ENCODE data around the gene HAVCR1.
"Not testable (repeated sequence)": the region's sequence is repeated elsewhere in the genome, so short reads cannot be mapped to it uniquely, and the experiment has no call there.

HAVCR1 gene

DNA sequence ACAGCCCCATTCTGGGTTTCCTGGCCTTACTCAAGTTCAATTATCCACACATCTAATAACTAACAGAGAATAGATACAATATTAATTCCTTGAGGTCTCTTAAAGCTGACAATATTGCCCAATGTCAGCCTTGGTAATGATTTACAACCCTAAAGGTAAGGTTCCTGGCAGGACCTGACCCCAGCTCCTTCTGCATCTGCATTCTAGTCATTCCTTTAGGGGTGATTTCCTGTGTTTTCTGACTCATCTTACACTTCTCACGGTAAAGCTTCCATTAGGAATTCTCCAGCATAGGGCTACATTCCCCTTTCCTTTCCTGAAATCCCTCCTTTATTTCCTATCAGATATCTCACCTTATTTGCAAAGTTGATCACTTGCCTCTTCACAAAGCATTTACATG lies 9.3 kb downstream of the HAVCR1 start:
- no peak for DNase-seq (ENCODE audit: low spot score)

DNA sequence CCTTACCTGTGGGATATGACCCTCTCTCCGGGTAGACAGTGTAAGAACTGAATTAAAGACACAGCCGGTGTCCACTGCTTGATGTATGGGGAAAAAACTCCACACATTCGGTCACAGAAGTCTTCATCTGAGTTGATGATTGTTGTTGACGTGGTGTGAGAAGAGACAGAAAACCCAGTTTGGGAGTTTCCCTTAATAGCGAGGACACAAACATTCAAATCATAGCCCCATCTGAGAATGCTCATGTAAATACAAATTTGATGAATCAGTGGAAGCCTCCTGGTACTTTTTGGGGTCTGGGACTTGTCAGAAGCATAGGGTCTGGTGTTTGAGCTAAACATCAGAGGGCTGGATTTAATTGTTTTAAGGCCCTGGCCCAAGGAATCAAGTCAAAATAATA lies 11.0 kb downstream of the HAVCR1 start:
- no peak for DNase-seq (ENCODE audit: low spot score)

- not testable (repeated sequence) for DNase-seq (ENCODE audit: low spot score)
Measured at GRCh38 chr5:157047016-157047415, 11.9 kb downstream of the HAVCR1 start.

DNA sequence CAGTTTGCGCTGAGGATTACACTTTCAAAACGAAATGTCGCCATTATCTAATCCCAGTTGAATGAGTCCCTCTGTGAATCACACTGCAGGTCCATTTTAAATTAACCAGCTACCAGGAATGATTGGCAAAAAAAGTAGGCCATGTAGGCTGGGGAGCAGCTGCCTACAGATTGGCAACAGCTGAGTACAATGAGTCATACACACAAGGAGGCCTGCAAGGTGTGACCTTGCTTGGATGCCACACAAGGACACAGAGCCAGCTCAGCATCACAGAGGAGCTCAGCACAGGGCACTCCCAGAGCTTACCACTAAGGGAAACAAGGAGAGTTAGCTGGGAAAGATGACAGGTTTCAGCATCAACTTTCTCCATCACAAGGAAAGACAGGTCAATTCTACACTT lies 12.9 kb downstream of the HAVCR1 start:
- DNase-seq (ENCODE audit: low spot score), result no peak

- DNase-seq (ENCODE audit: low spot score), result no peak
Measured at GRCh38 chr5:157045601-157046000, 13.3 kb downstream of the HAVCR1 start.

DNA sequence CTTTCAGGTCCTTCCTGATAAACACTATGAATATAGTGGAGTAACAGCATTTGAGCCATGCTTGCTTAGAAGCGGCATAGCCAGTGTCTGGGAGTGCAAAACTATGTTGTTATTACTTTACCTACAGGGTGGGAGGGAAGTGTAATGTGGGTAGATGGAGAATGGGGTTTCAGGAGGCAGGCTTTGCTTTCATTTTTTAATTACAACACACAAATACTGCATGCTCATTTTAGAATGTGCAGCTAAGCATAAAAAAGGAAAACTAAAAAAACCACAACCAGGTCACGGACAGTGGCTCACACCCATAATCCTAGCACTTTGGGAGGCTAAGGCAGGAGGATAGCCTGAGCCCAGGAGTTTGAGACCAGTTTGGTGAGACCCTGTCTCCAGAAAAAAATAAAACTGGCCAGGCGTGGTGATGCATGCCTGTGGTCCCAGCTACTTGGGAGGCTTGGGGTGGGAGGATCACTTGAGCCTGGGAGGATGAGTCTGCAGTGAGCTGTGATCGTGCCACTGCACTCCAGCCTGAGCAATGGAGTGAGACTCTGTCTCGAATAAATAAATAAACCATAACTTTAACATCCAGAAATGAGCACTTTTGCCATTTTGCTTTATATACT lies 20.2 kb downstream of the HAVCR1 start:
- no peak for DNase-seq (ENCODE audit: low spot score)

GRCh38 chr5:157034106-157035072 lies 24.5 kb downstream of the HAVCR1 start:
- DNase-seq (ENCODE audit: low spot score), result not testable (repeated sequence)

DNA sequence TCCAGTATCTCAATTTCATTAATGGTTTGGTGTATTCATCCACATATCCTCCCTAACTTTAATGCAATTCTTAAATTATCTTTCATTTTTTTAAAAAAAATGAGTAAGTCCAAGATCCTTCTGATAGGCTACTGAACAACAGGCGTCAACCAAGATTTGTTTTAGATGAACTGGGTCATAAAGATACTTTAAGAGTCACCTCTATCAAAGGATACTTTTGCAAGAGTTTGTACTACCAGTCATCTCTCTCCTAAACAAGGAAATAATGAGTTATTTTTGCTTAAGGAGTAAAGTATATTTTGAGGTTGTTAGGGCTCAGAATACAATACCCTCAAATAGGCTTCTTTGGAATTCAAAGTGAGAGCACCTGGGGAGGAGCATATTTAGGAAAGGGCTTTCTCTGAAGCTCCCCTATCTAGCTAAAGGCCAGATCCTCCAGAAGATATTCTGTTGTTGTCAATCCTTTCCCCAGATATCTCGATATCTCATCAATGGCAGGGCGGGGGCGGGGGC lies 25.8 kb downstream of the HAVCR1 start:
- DNase-seq (ENCODE audit: low spot score), result no peak

DNA sequence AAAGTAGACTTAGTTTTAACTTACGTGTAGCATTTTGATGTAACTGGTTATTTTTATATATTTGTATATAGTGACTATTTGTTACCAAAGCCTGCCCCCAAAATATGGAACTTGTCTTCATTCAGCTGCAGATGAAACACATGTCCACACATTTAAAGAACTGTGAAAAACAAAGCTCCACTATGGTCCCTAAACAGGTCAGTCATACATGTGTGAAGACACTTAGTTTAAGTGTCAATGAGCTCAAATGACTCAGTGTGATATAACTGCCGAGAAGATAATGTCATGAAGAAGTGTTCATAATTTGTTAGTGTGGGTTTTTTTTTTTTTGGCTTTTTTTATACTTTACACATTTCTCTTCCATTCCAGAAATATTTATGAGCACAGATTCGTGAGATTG lies 28.2 kb downstream of the HAVCR1 start:
- no peak for DNase-seq (ENCODE audit: low spot score)

- no peak for DNase-seq (ENCODE audit: low spot score)
Measured at GRCh38 chr5:157029457-157029856, 29.5 kb downstream of the HAVCR1 start.

- DNase-seq (ENCODE audit: low spot score), result not testable (repeated sequence)
Measured at GRCh38 chr5:157027663-157028062, 31.3 kb downstream of the HAVCR1 start.

DNA sequence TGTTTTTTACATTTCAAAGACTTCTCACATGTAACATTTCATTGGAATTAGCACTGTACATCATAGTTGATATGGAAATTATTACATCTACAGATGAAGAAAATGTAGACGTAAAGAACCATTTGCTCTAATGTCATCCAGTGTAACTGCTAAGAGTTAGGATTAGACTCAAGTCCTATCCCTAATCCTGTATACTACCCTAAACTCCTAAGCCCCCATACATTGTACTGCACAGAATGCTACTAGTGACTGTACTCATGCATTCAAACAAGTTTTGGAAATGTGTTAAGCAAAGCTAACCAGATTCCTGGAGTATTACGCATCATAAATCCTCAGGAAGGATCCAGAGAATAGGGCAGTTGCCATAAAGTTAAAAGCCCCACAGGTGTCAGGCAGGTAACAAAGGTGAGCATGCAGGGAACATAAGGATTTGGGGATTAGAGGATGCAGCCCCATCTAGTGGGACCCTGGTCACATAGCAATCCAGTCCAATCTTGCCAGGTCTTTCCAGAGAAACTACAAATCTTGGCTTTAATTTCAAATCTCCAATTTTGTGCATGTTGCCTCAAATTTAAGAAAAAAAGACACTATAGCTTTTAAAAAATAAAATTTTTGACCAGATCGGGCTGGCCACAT lies 32.0 kb downstream of the HAVCR1 start:
- DNase-seq (ENCODE audit: low spot score), result peak; percentile 30

- no peak for DNase-seq (ENCODE audit: low spot score)
Measured at GRCh38 chr5:157025093-157025698, 33.7 kb downstream of the HAVCR1 start.

GRCh38 chr5:157024208-157024959 lies 34.5 kb downstream of the HAVCR1 start:
- DNase-seq (ENCODE audit: low spot score), result no peak

DNA sequence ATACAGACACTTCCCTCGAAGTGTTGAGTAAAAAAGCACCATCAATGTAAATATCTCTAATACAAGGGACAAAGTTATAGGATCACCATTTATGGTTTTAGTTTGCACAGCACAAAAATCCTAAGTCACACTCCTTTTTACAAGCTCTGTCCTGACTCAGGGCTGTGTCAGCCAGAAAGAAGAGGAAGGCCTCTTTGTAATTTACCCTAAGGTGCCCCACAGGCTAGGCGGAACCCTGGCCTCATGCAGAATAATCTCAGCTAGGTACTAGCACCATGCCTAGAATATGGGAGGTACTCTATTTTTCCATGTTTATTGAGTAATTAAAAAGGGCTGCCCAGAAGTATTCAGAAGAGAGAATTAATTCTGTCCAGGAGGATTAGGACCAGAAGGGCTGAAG lies 36.9 kb downstream of the HAVCR1 start:
- DNase-seq (ENCODE audit: low spot score), result no peak

DNA sequence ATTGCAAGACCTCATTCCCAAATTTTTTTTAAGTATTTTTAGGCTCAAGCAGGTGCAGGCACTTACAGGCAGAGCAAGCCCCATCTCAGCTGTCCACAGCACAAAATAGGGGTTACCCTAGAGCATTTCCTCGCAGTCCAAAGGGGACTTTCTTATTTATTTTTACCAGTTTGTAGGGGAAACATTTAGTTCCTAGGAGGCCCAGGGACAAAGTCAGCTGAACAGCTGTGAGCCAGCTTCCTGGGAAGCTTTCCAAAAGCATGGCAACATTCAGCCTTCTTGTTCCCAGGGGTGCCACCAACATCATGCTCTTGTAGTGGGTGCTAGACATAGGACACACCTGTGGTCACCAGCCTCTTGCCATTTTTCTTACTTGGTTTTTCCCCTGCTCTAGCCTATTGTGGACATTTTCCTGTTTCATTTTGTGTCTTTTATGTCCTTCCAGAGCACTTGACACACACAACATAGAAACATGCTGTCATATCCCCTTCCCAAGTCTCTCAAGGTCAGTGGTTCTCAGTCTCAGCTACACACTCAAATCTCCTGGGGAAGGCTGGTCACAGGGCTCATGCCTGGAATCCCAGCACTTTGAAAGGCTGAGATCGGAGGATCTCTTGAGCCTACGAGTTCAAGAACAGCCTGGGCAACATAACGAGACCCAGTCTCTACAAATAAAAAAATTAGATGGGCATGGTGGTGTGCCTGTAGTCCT lies 38.2 kb downstream of the HAVCR1 start:
- no peak for DNase-seq (ENCODE audit: low spot score)

DNA sequence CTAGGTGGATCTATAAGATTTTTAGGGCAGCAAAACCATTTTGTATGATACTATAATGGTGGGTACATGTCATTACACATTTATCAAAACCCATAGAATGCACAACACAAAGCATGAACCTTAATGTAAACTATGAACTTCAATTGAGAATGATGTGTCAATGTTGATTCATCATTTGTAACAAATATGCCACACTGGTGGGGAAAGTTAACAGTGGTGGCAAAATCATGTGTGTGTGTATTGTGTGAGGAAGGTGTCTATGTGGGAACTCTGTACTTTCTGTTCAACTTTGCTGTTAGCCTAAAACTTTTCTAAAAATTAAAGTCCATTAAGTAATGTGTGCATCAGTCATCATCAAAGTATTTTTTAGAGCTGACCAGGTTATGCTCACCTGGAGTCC lies 38.9 kb downstream of the HAVCR1 start:
- DNase-seq (ENCODE audit: low spot score), result no peak

DNA sequence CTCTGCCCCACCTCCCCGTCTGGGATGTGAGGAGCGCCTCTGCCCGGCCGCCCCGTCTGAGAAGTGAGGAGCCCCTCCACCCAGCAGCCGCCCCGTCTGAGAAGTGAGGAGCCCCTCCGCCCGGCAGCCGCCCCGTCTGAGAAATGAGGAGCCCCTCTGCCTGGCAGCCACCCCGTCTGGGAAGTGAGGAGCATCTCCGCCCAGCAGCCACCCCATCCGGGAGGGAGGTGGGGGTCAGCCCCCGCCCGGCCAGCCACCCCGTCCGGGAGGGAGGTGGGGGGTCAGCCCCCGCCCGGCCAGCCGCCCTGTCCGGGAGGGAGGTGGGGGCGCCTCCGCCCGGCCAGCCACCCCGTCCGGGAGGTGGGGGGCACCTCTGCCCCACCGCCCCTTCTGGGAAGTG lies 44.8 kb downstream of the HAVCR1 start:
- DNase-seq (ENCODE audit: low spot score), result not testable (repeated sequence)

DNA sequence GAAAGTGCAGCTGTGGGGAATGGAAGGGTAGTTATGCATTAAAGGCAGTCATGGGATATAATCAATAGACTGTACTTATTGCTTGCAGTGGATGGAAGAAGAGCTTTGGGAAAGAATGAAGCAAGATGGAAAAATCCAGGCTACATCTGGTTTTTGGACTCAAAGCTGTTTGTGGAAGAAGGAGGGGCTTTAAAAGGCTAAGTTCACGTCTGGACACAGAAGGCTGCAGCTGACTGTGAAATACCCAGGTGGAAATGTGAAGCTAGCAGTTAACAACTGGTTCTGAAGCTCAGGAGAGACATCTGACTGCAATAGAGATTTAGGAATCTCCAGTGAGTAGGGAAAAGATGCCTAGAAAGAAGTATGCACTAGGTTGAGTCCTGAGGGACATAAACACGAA lies 52.7 kb downstream of the HAVCR1 start:
- DNase-seq (ENCODE audit: low spot score), result no peak

GRCh38 chr5:157004893-157005551 lies 53.9 kb downstream of the HAVCR1 start:
- DNase-seq (ENCODE audit: low spot score), result no peak
